Measurements from ENCODE around the gene MKLN1.

MKLN1 gene

DNA sequence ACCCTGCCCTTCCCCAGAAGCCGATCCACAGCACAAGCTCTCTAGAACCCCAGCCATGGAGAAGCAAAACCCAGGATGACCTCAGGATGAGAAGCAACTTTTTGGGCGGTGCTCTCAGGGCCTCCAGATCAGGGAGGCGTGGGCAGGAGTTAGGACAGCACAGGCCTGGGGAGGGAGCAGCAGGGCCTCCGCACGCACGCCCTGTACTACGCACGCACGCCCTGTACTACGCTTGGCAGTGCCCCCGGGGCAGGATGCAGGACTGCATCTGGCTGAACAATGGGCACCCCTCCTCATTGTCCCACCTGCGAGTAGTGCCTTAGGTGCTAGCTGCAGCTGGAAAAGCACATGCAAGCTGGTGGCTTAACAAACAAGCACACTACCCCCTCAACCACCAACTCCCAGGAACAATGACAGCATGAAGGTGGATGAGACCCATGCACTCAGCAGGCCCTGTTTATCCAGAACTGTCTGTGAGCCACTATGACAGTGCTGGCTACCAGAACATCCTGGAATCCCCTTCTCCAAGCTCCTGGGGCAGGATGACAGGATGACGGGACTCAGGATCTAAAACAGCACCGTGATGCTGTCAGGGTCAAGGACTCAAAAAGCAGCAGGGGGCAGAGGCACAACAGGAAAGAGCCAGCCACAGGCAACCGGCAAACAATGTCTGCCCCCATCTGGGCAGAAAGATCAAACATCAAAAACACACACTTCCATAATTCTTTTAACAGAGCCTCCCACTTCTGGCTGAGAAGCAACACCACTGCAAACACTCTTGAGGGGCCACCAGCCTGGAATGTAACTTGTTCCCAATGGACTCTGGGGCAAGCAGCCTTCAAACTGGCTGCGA is 217.0 kb downstream of the MKLN1 start:
- no peak for TF ChIP-seq GATA2 (IDR thresholded peaks at IDR 0.05; ENCODE audit: low read depth, low read length)
- TF ChIP-seq GATA3 (IDR thresholded peaks at IDR 0.05; ENCODE audit: low read depth, low read length): no peak

DNA sequence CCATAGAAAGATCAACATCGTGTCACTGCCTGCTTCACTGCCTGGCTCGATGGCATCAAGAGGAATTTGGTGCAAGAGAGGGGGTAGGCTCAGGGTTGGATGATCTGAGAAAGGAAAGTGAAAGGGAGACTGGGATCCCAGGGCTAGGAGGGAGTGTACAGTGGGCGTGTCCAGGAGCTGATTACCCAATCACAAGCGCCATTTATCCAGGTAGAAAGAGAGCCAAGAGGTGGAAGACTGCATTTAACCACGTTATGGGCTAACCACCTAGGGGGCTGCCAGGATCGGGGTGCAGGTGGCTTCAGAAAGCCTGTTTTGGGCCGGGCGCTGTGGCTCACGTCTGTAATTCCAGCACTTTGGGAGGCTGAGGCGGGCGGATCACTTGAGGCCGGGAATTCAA is 218.4 kb downstream of the MKLN1 start:
- no peak for TF ChIP-seq GATA3 (IDR thresholded peaks at IDR 0.05; ENCODE audit: low read depth, low read length)
- TF ChIP-seq GATA2 (IDR thresholded peaks at IDR 0.05; ENCODE audit: low read depth, low read length): no peak

Data from SH-SY5Y (cell line).